WTC11 (cell line): ENCODE measurements around the gene GTPBP1. TPM values are rescaled to one million over a fixed set of nuclear protein-coding genes. Genes with fewer than 3 reads are reported as not detected.

Source experiments
- ATAC-seq: fragments of 200-7000 bp; cut with Tn5 transposase; 2 replicates; pipeline ENCODE4 v1.10.0; 2021; ENCODE audit warnings: mild to moderate bottlenecking, moderate library complexity
- CTCF ChIA-PET: fragments of 300-600 bp; sonication (Branson Sonifier 250); formaldehyde crosslinking; loops from one replicate; lab custom pipeline; 2021; ENCODE audit warnings: antibody characterized with exemption; lab: Charles Lee
- POLR2A ChIA-PET: fragments of 350-600 bp; sonication (Branson Sonifier 250); formaldehyde crosslinking; loops from one replicate; lab custom pipeline; 2021; ENCODE audit warnings: antibody characterized with exemption; lab: Charles Lee
- DNase-seq: peaks from one replicate; pipeline ENCODE4 v3.0.0; 2021; ENCODE audit warnings: low spot score
- H3K27ac Mint-ChIP-seq: 2 replicates; pipeline ENCODE4 v1.8.0; 2021; ENCODE audit warnings: mixed read lengths
- H3K27me3 Mint-ChIP-seq: 2 replicates; pipeline ENCODE4 v1.8.0; 2021; ENCODE audit warnings: low read depth, mild to moderate bottlenecking, moderate library complexity, mixed read lengths
- H3K36me3 Mint-ChIP-seq: 2 replicates; pipeline ENCODE4 v1.8.0; 2021; ENCODE audit warnings: mixed read lengths
- H3K4me1 Mint-ChIP-seq: 2 replicates; pipeline ENCODE4 v1.8.0; 2022; ENCODE audit warnings: mixed read lengths
- H3K4me3 Mint-ChIP-seq: 2 replicates; pipeline ENCODE4 v1.8.0; 2021; ENCODE audit warnings: mild to moderate bottlenecking, moderate library complexity, mixed read lengths
- H3K9me3 Mint-ChIP-seq: 2 replicates; pipeline ENCODE4 v1.8.0; 2021; ENCODE audit warnings: mixed read lengths
- ATF1 ChIP-seq: sonication (generic); formaldehyde crosslinking; IDR thresholded peaks from 2 replicates; pipeline ENCODE4 v1.8.1; 2023; ENCODE audit warnings: mild to moderate bottlenecking, moderate library complexity, missing genetic modification reagents
- CBFB ChIP-seq: sonication (generic); formaldehyde crosslinking; IDR thresholded peaks from 2 replicates; pipeline ENCODE4 v1.8.1; 2022; ENCODE audit warnings: mild to moderate bottlenecking, low read depth, missing genetic modification reagents
- CDX4 ChIP-seq: fragments of 250-450 bp; sonication (Bioruptor Pico); IDR thresholded peaks from 2 replicates; pipeline ENCODE4 v1.9.0; 2021; ENCODE audit warnings: moderate library complexity, mild to moderate bottlenecking, inconsistent platforms, borderline replicate concordance
- CREB1 ChIP-seq: sonication (generic); formaldehyde crosslinking; IDR thresholded peaks from 2 replicates; pipeline ENCODE4 v1.8.0; 2023; ENCODE audit warnings: mild to moderate bottlenecking, missing genetic modification reagents
- E2F5 ChIP-seq: sonication (generic); formaldehyde crosslinking; IDR thresholded peaks from 2 replicates; pipeline ENCODE4 v1.8.1; 2022; ENCODE audit warnings: mild to moderate bottlenecking, moderate library complexity, missing genetic modification reagents
- GABPB1 ChIP-seq: sonication (generic); formaldehyde crosslinking; IDR thresholded peaks from 2 replicates; pipeline ENCODE4 v1.8.1; 2023; ENCODE audit warnings: mild to moderate bottlenecking, missing genetic modification reagents
- GTF2I ChIP-seq: fragments of 250-450 bp; sonication (Bioruptor Pico); conservative IDR thresholded peaks from 2 replicates; pipeline ENCODE4 v1.4.0; 2021; ENCODE audit warnings: mild to moderate bottlenecking
- KAT7 ChIP-seq: sonication (generic); formaldehyde crosslinking; IDR thresholded peaks from 2 replicates; pipeline ENCODE4 v1.8.1; 2023; ENCODE audit warnings: missing genetic modification reagents, mild to moderate bottlenecking, borderline replicate concordance
- MYBL2 ChIP-seq: sonication (generic); formaldehyde crosslinking; IDR thresholded peaks from 2 replicates; pipeline ENCODE4 v1.8.1; 2023; ENCODE audit warnings: mild to moderate bottlenecking, moderate library complexity, missing genetic modification reagents
- NFE2L1 ChIP-seq: sonication (generic); formaldehyde crosslinking; IDR thresholded peaks from 2 replicates; pipeline ENCODE4 v1.8.1; 2023; ENCODE audit warnings: missing genetic modification reagents
- RELA ChIP-seq: sonication (generic); formaldehyde crosslinking; IDR thresholded peaks from 2 replicates; pipeline ENCODE4 v1.8.1; 2022; ENCODE audit warnings: missing genetic modification reagents, mild to moderate bottlenecking, borderline replicate concordance
- SMAD3 ChIP-seq: sonication (generic); formaldehyde crosslinking; IDR thresholded peaks from 2 replicates; pipeline ENCODE4 v1.8.0; 2022; ENCODE audit warnings: missing genetic modification reagents, mild to moderate bottlenecking, borderline replicate concordance
- SMAD4 ChIP-seq: sonication (generic); formaldehyde crosslinking; IDR thresholded peaks from 2 replicates; pipeline ENCODE4 v1.8.0; 2022; ENCODE audit warnings: mild to moderate bottlenecking, missing genetic modification reagents
- ZNF121 ChIP-seq: sonication (generic); formaldehyde crosslinking; IDR thresholded peaks from 2 replicates; pipeline ENCODE4 v1.8.0; 2023; ENCODE audit warnings: missing genetic modification reagents
- ZNF263 ChIP-seq: sonication (generic); formaldehyde crosslinking; IDR thresholded peaks from 2 replicates; pipeline ENCODE4 v1.8.1; 2022; ENCODE audit warnings: low read depth, mild to moderate bottlenecking, moderate library complexity, missing genetic modification reagents
- ZNF317 ChIP-seq: sonication (generic); formaldehyde crosslinking; IDR thresholded peaks from 2 replicates; pipeline ENCODE4 v1.8.1; 2023; ENCODE audit warnings: low read depth, mild to moderate bottlenecking, moderate library complexity, missing genetic modification reagents, borderline replicate concordance
- ZNF396 ChIP-seq: fragments of 250-450 bp; sonication (Bioruptor Pico); IDR thresholded peaks from 2 replicates; pipeline ENCODE4 v1.8.0; 2021; ENCODE audit warnings: mild to moderate bottlenecking, moderate library complexity, borderline replicate concordance
- total RNA-seq: library from RNA; stranded (reverse); gene quantifications from 3 replicates; pipeline ENCODE4 v1.2.3, GENCODE V29; 2021
- TF ChIP-seq, protein P1 (sequence below): sonication (generic); formaldehyde crosslinking; IDR thresholded peaks from 2 replicates; pipeline ENCODE4 v1.8.1; 2023; ENCODE audit warnings: mild to moderate bottlenecking, missing genetic modification reagents, moderate library complexity
- TF ChIP-seq, protein P2 (sequence below): sonication (generic); formaldehyde crosslinking; IDR thresholded peaks from 2 replicates; pipeline ENCODE4 v1.8.1; 2022; ENCODE audit warnings: low read depth, missing genetic modification reagents, borderline replicate concordance
- TF ChIP-seq, protein P3 (sequence below): sonication (generic); formaldehyde crosslinking; IDR thresholded peaks from 2 replicates; pipeline ENCODE4 v1.8.0; 2022; ENCODE audit warnings: mild to moderate bottlenecking, missing genetic modification reagents
- TF ChIP-seq, protein P4 (sequence below): fragments of 250-450 bp; sonication (Bioruptor Pico); IDR thresholded peaks from 2 replicates; pipeline ENCODE4 v1.9.0; 2021; ENCODE audit warnings: mild to moderate bottlenecking
- TF ChIP-seq, protein P5 (sequence below): sonication (generic); formaldehyde crosslinking; IDR thresholded peaks from 2 replicates; pipeline ENCODE4 v1.8.1; 2022; ENCODE audit warnings: missing genetic modification reagents, borderline replicate concordance

The GTPBP1 gene
- total RNA-seq, 1 experiment from 2014 or later = 108 TPM

DNA sequence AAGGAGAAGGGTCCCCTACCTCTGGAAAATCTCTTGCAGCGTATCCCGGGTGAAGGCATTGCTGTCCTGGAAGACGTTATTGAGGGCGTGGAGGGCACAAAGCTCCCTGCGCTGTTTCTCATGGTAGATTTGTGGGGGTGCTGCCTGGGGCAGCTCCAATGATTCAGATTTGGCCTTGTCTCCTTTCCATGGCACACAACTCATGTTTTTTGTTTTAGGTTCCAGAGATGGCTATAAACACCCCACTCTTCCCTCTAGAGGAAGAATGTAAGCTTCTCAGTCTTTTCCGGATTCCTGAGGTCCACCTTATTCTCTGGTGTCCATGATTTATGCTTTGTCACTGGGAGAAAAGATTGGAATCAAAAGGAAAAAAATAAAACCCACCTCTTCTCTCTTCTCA is 6.0 kb upstream of the GTPBP1 start (continued):
- TF ChIP-seq, protein P1, sequence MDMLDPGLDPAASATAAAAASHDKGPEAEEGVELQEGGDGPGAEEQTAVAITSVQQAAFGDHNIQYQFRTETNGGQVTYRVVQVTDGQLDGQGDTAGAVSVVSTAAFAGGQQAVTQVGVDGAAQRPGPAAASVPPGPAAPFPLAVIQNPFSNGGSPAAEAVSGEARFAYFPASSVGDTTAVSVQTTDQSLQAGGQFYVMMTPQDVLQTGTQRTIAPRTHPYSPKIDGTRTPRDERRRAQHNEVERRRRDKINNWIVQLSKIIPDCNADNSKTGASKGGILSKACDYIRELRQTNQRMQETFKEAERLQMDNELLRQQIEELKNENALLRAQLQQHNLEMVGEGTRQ (CRISPR knock-in tag) = no peak
- TF ChIP-seq ZNF263 (CRISPR knock-in tag) (no peak), GABPB1 (CRISPR knock-in tag) (no peak), NFE2L1 (CRISPR knock-in tag) (no peak), ZNF396 (CRISPR knock-in tag) (no peak), E2F5 (no peak)

DNA sequence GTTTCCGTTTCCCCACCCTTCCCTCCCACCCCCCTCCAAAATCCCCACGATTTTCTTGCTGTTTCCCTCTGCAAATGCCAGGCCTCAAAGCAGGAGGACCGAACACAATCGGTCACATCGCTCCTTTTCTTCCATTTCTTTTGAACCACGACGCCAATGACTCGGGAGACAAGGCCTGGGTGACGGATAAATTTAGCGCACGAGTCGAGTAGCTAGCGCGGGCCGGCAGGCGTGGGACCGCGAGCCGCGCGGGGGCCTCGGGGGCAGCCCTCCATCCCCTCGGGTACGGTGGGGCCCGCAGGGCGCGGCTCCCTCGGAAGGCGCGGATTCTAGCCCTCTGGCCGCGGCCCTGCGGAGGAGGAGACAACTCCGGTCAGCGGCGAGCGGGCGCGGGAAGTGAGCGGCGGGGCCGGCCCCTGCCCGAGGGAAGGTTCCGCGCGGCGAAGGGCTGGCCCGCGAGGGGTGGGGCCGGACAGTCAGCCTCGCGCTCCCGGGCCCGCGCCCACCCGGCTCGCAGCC is 5.4 kb upstream of the GTPBP1 start:
- H3K4me1 Mint-ChIP-seq = peaks cover 56% of the 10 kb centered on the region
- ChIA-PET CTCF (interaction anchor here (0.5 to 1.5 kb wide), 2 partner anchors 92 to 170 kb away, joined by 3 to 4 read pairs; no protein-coding TSS in a partner anchor), POLR2A (interaction anchor here (1.2 kb wide), 1 partner anchor 19 kb away, joined by 9 read pairs; the partner anchor contains the start of gene TOMM22)
- TF ChIP-seq, protein P2, sequence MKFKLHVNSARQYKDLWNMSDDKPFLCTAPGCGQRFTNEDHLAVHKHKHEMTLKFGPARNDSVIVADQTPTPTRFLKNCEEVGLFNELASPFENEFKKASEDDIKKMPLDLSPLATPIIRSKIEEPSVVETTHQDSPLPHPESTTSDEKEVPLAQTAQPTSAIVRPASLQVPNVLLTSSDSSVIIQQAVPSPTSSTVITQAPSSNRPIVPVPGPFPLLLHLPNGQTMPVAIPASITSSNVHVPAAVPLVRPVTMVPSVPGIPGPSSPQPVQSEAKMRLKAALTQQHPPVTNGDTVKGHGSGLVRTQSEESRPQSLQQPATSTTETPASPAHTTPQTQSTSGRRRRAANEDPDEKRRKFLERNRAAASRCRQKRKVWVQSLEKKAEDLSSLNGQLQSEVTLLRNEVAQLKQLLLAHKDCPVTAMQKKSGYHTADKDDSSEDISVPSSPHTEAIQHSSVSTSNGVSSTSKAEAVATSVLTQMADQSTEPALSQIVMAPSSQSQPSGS (CRISPR knock-in tag) = no peak
- no peak for TF ChIP-seq CBFB (CRISPR knock-in tag)
- TF ChIP-seq, protein P3, sequence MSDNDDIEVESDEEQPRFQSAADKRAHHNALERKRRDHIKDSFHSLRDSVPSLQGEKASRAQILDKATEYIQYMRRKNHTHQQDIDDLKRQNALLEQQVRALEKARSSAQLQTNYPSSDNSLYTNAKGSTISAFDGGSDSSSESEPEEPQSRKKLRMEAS = peak; percentile 16; the same call in 1 of the 2 replicates
- ATAC-seq (peak; percentile 3), DNase-seq (peak; percentile 65)
- peak overlapping the region; percentile 96 for H3K4me3 Mint-ChIP-seq
- H3K27me3 Mint-ChIP-seq = no peaks in the 10 kb centered on the region; the same call in 1 of the 2 replicates
- peak overlapping the region; percentile 91; the same call in 1 of the 2 replicates for H3K27ac Mint-ChIP-seq
- H3K36me3 Mint-ChIP-seq = peaks cover 8% of the 10 kb centered on the region; the same call in 1 of the 2 replicates
- no peaks in the 10 kb centered on the region for H3K9me3 Mint-ChIP-seq

GRCh38 chr22:38700789-38701628 is 4.7 kb upstream of the GTPBP1 start, which contains the start of gene JOSD1:
Gene JOSD1, minus strand, starts transcription at chr22:38700943. Its CDS starts 956 bp downstream, at chr22:38699987.
- ATAC-seq (peak; percentile 6), DNase-seq (peak; percentile 95)
- peaks cover 8% of the 10 kb centered on the region; the same call in 1 of the 2 replicates for H3K36me3 Mint-ChIP-seq
- no peaks in the 10 kb centered on the region for H3K9me3 Mint-ChIP-seq
- peak within 1 kb of the TSS; percentile 100 for H3K27ac Mint-ChIP-seq
- peak within 1 kb of the TSS; percentile 96 for H3K4me3 Mint-ChIP-seq
- no peaks in the 10 kb centered on the region; the same call in 1 of the 2 replicates for H3K27me3 Mint-ChIP-seq
- H3K4me1 Mint-ChIP-seq = peaks cover 56% of the 10 kb centered on the region
- ChIA-PET CTCF (no interaction called here), POLR2A (no interaction called here)
- TF ChIP-seq RELA (CRISPR knock-in tag) (no peak), ZNF121 (CRISPR knock-in tag) (no peak), SMAD3 (no peak), SMAD4 (CRISPR knock-in tag) (no peak), CREB1 (CRISPR knock-in tag) (peak; percentile 71), CDX4 (CRISPR knock-in tag) (no peak), GTF2I (CRISPR knock-in tag) (no peak), MYBL2 (CRISPR knock-in tag) (peak; percentile 92), KAT7 (CRISPR knock-in tag) (no peak; the same call in none of the 2 replicates), ATF1 (CRISPR knock-in tag) (peak; percentile 68; the same call in 1 of the 2 replicates), ZNF317 (CRISPR knock-in tag) (peak; percentile 46; the same call in 1 of the 2 replicates)
- TF ChIP-seq, protein P4, sequence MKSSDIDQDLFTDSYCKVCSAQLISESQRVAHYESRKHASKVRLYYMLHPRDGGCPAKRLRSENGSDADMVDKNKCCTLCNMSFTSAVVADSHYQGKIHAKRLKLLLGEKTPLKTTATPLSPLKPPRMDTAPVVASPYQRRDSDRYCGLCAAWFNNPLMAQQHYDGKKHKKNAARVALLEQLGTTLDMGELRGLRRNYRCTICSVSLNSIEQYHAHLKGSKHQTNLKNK = no peak
- TF ChIP-seq, protein P5, sequence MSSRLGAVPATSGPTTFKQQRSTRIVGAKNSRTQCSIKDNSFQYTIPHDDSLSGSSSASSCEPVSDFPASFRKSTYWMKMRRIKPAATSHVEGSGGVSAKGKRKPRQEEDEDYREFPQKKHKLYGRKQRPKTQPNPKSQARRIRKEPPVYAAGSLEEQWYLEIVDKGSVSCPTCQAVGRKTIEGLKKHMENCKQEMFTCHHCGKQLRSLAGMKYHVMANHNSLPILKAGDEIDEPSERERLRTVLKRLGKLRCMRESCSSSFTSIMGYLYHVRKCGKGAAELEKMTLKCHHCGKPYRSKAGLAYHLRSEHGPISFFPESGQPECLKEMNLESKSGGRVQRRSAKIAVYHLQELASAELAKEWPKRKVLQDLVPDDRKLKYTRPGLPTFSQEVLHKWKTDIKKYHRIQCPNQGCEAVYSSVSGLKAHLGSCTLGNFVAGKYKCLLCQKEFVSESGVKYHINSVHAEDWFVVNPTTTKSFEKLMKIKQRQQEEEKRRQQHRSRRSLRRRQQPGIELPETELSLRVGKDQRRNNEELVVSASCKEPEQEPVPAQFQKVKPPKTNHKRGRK (CRISPR knock-in tag) = no peak
- TF ChIP-seq, protein P2 (CRISPR knock-in tag) = no peak
